GM18502 (cell line): ENCODE measurements around the gene AKAP11.

Source experiments
- ATAC-seq: cut with Tn5 transposase; IDR thresholded peaks from one replicate; pipeline ENCODE4 v1.9.1; 2021; ENCODE audit warnings: mild to moderate bottlenecking; ENCODE audit not compliant: unreplicated experiment, poor library complexity

AKAP11 gene

GRCh38 chr13:42333613-42334328 lies 61.8 kb downstream of the AKAP11 start:
- ATAC-seq: peak; percentile 73

GRCh38 chr13:42334329-42334706 lies 62.4 kb downstream of the AKAP11 start:
- peak; percentile 37 for ATAC-seq

GRCh38 chr13:42337808-42338600 lies 66.1 kb downstream of the AKAP11 start:
- no peak for ATAC-seq

- peak; percentile 66 for ATAC-seq
These were observed 73.4 kb downstream of the AKAP11 start for GRCh38 chr13:42345367-42345766.

- ATAC-seq: no peak
These were observed 76.6 kb downstream of the AKAP11 start for GRCh38 chr13:42348576-42348975.

GRCh38 chr13:42350141-42350540 lies 78.2 kb downstream of the AKAP11 start:
- no peak for ATAC-seq

GRCh38 chr13:42354241-42355091 lies 82.5 kb downstream of the AKAP11 start:
- ATAC-seq: peak; percentile 77

GRCh38 chr13:42355092-42355485 lies 83.1 kb downstream of the AKAP11 start:
- no peak for ATAC-seq

GRCh38 chr13:42355491-42356183 lies 83.7 kb downstream of the AKAP11 start:
- no peak for ATAC-seq

- no peak for ATAC-seq
These were observed 84.2 kb downstream of the AKAP11 start for GRCh38 chr13:42356184-42356575.

GRCh38 chr13:42360046-42360574 lies 88.2 kb downstream of the AKAP11 start:
- ATAC-seq: no peak

- no peak for ATAC-seq
These were observed 89.7 kb downstream of the AKAP11 start for GRCh38 chr13:42361701-42362100.

- no peak for ATAC-seq
These were observed 92.1 kb downstream of the AKAP11 start for GRCh38 chr13:42363941-42364612.

GRCh38 chr13:42364613-42365000 lies 92.7 kb downstream of the AKAP11 start:
- no peak for ATAC-seq

GRCh38 chr13:42367831-42368230 lies 95.9 kb downstream of the AKAP11 start:
- no peak for ATAC-seq

- ATAC-seq: no peak
These were observed 97.3 kb downstream of the AKAP11 start for GRCh38 chr13:42369071-42369797.

GRCh38 chr13:42370229-42370628 lies 98.3 kb downstream of the AKAP11 start:
- no peak for ATAC-seq
